Esophagus squamous epithelium (tissue), 5 donors: ENCODE results near the gene PLCB3. TPM values are rescaled to one million over a fixed set of nuclear protein-coding genes. Genes with fewer than 3 reads are reported as not detected.

Experiments
- DNase-seq: peaks from one replicate; lab custom pipeline; 2025; lab: John Stamatoyannopoulos, UW
- H3K27ac ChIP-seq, 4 donors: fragments of 200-600 bp; sonication (generic); one replicate each; pipeline ENCODE4 v1.5.1; 2016 to 2019; ENCODE audit warnings: mild to moderate bottlenecking in 1 of 4
- H3K27me3 ChIP-seq, 4 donors: fragments of 200-600 bp; sonication (generic); 1 replicate in 3 of 4; 2 replicates in 1 of 4; pipeline versions ENCODE4 v1.5.1 to v1.6.0; 2017 to 2021; ENCODE audit warnings: antibody characterized with exemption in 1 of 4
- H3K36me3 ChIP-seq, 3 donors: fragments of 200-600 bp; sonication (generic); one replicate each; pipeline ENCODE4 v1.5.1; 2016 to 2019
- H3K4me1 ChIP-seq, 3 donors: fragments of 200-600 bp; sonication (generic); one replicate each; pipeline ENCODE4 v1.5.1; 2017 to 2019
- H3K4me3 ChIP-seq, 4 donors: fragments of 200-600 bp; sonication (generic); 1 replicate in 3 of 4; 2 replicates in 1 of 4; pipeline ENCODE4 v1.5.1; 2016 to 2019; ENCODE audit warnings: mild to moderate bottlenecking in 2 of 4, moderate library complexity in 1 of 4
- H3K9me3 ChIP-seq, 3 donors: fragments of 200-600 bp; sonication (generic); one replicate each; pipeline ENCODE4 v1.5.1; 2016 to 2019
- CTCF ChIP-seq, 6 experiments: fragments of 450-650 bp in 4 of 6; fragments of 200-600 bp in 2 of 6; sonication (generic) in 2 of 6; IDR thresholded peaks; one replicate each; pipeline ENCODE4 v1.5.1; 2016 to 2019; ENCODE audit warnings: antibody characterized with exemption in 6 of 6, mild to moderate bottlenecking in 4 of 6, moderate library complexity in 4 of 6
- POLR2A ChIP-seq, 4 donors: fragments of 450-650 bp; IDR thresholded peaks; one replicate each; pipeline ENCODE4 v1.6.1; 2017; ENCODE audit warnings: antibody characterized with exemption in 4 of 4, mild to moderate bottlenecking in 4 of 4, moderate library complexity in 3 of 4
- WGBS, 2 donors: methylation state at CpG; one replicate each; pipeline ENCODE4 v1.1.5; 2018; 5-methylcytosine and 5-hydroxymethylcytosine counted together
- intact Hi-C: fragments of 100-400 bp; cut with DNase I; formaldehyde crosslinking; loops from one replicate; pipeline ENCODE4 v1.15.0; 2022
- total RNA-seq, 4 donors: library from RNA; depleted of rRNA; stranded (reverse); fragments of >200 nt; gene quantifications; one replicate each; pipeline ENCODE4 v1.1.0, GENCODE V29; 2016
- donor health status: DM: yes; HTN: yes; CAD: no.

The PLCB3 gene
- total RNA-seq, 4 donors from 2014 or later = 29.8 to 54.5 (median 42.4) TPM

DNA sequence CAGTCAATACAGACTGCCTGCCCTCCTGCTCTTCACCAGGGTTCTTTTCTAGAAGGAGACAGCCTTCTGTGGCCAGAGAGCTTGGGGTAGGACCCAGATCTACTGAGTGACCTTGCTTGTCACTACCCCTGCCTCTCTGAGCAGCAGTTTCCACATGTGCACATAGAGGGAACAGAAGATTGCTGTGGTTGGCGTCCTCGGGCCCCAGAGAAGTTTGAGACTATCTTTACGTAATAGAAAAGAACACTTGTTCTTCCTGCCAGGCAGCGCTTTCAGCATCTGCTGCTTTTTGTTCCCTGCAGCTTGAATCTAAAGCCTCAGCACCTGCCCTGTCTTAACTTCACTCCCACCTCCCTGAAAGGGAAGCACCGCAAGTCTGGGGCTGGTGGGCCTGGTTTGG is 12.3 kb upstream of the PLCB3 start:
- Histone ChIP-seq H3K4me3 (no peak overlapping the region), H3K4me1 (peaks cover 64 to 86% (median 66%) of the 10 kb centered on the region in 3 donors), H3K27ac (peak overlapping the region; percentile 95 to 100 (median 99)), H3K36me3 (peaks cover 0 to 50% (median 0%) of the 10 kb centered on the region in 3 donors), H3K9me3 (no peaks in the 10 kb centered on the region), H3K27me3 (no peaks in the 10 kb centered on the region)
- DNase-seq = no peak
- TF ChIP-seq POLR2A (IDR thresholded peaks at IDR 0.05) (no peak), CTCF (IDR thresholded peaks at IDR 0.05) (no peak)
- intact Hi-C loops = no loop called here
- WGBS, 2 donors = 83 to 90% methylated on average over 3 to 5 of the region's 5 CpGs

- no peak for TF ChIP-seq POLR2A (IDR thresholded peaks at IDR 0.05)
- no peak for TF ChIP-seq CTCF (IDR thresholded peaks at IDR 0.05)
- Histone ChIP-seq H3K36me3 (peaks cover 0 to 58% (median 0%) of the 10 kb centered on the region in 3 donors), H3K27ac (peak overlapping the region; percentile 95 to 100 (median 99)), H3K27me3 (no peaks in the 10 kb centered on the region), H3K9me3 (no peaks in the 10 kb centered on the region), H3K4me1 (peaks cover 68 to 91% (median 69%) of the 10 kb centered on the region in 3 donors), H3K4me3 (peak overlapping the region in 3 of 4 donors; percentile 63 to 90 (median 82))
- DNase-seq = no peak
- 60 to 74% methylated on average over 7 to 10 of the region's 11 CpGs for WGBS, 2 donors
- intact Hi-C loops = no loop called here
These were observed 11.5 kb upstream of the PLCB3 start for GRCh38 chr11:64239662-64240434.

GRCh38 chr11:64240435-64241240 is 10.7 kb upstream of the PLCB3 start, which contains the start of gene FKBP2:
TSS of gene FKBP2 (plus strand) at chr11:64241095. CDS start at chr11:64242388, 1,293 bp downstream.
- 1 to 2% methylated on average over 7 to 23 of the region's 58 CpGs for WGBS, 2 donors
- TF ChIP-seq CTCF (IDR thresholded peaks at IDR 0.05) (peak in 2 of 6 experiments; percentile 8 to 24), POLR2A (IDR thresholded peaks at IDR 0.05) (peak in 3 of 4 donors; percentile 43 to 86 (median 72))
- Histone ChIP-seq H3K9me3 (no peaks in the 10 kb centered on the region), H3K27ac (peak within 1 kb of the TSS; percentile 95 to 100 (median 99)), H3K36me3 (peaks cover 0 to 60% (median 0%) of the 10 kb centered on the region in 3 donors), H3K27me3 (no peaks in the 10 kb centered on the region), H3K4me1 (peaks cover 68 to 91% (median 70%) of the 10 kb centered on the region in 3 donors), H3K4me3 (peak within 1 kb of the TSS; percentile 63 to 95 (median 86))
- peak; percentile 91 for DNase-seq
- intact Hi-C loops = no loop called here

DNA sequence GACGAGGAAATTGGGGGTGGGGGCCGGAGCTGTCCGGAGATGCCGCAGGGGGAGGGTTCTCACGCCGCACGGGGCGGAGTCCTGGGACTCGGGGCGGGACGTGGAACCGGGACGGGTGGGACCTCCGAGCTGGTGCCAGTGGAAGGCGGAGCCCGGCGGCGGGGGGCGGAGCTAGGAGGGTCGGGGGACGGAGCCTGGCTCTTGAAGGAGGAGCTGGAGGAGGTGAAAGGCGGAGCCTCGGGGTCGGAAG is 10.2 kb upstream of the PLCB3 start:
- peak overlapping the region; percentile 95 to 100 (median 99) for H3K27ac ChIP-seq
- no peaks in the 10 kb centered on the region for H3K9me3 ChIP-seq
- peaks cover 0 to 56% (median 0%) of the 10 kb centered on the region in 3 donors for H3K36me3 ChIP-seq
- peaks cover 66 to 91% (median 69%) of the 10 kb centered on the region in 3 donors for H3K4me1 ChIP-seq
- WGBS, 2 donors = 0% methylated on average over 3 to 4 of the region's 24 CpGs
- intact Hi-C loops = no loop called here
- no peak for TF ChIP-seq CTCF (IDR thresholded peaks at IDR 0.05)
- no peak for TF ChIP-seq POLR2A (IDR thresholded peaks at IDR 0.05)
- DNase-seq = peak; percentile 96
- peak overlapping the region; percentile 63 to 95 (median 86) for H3K4me3 ChIP-seq
- H3K27me3 ChIP-seq = no peaks in the 10 kb centered on the region
